Stomach (tissue), 9 donors: ENCODE data around the gene TTC17. TPM values are rescaled to one million over a fixed set of nuclear protein-coding genes. Genes with fewer than 3 reads are reported as not detected.

Experiments used
- DNase-seq, 2 donors: peaks; one replicate each; pipeline versions ENCODE4 v3.0.0 to v3.0.0-alpha.2; 2013 to 2019
- H3K27ac ChIP-seq, 5 donors: fragments of 200-600 bp in 4 of 5; sonication (generic) in 4 of 5; one replicate each; pipeline ENCODE4 v1.5.1; 2013 to 2019; ENCODE audit warnings: mild to moderate bottlenecking in 1 of 5, moderate library complexity in 1 of 5
- H3K27me3 ChIP-seq, 3 donors: fragments of 200-600 bp; sonication (generic); one replicate each; pipeline ENCODE4 v1.5.1; 2017 to 2019; ENCODE audit warnings: mixed run types in 1 of 3
- H3K36me3 ChIP-seq, 4 donors: fragments of 200-600 bp; sonication (generic); 1 replicate in 3 of 4; 2 replicates in 1 of 4; pipeline ENCODE4 v1.5.1; 2016 to 2019
- H3K4me1 ChIP-seq, 4 donors: fragments of 200-600 bp; sonication (generic); one replicate each; pipeline ENCODE4 v1.5.1; 2016 to 2019
- H3K4me3 ChIP-seq, 4 donors: fragments of 200-600 bp; sonication (generic) in 3 of 4; one replicate each; pipeline ENCODE4 v1.5.1; 2016 to 2019; ENCODE audit warnings: mild to moderate bottlenecking in 1 of 4
- H3K9me3 ChIP-seq, 4 donors: fragments of 200-600 bp; sonication (generic); one replicate each; pipeline ENCODE4 v1.5.1; 2016 to 2019
- CTCF ChIP-seq, 7 experiments: fragments of 450-650 bp in 4 of 7; fragments of 200-600 bp in 3 of 7; sonication (generic) in 3 of 7; IDR thresholded peaks; one replicate each; pipeline ENCODE4 v1.5.1; 2016 to 2019; ENCODE audit warnings: antibody characterized with exemption in 7 of 7, control low read depth in 2 of 7, mild to moderate bottlenecking in 1 of 7
- EP300 ChIP-seq: sonication (generic); formaldehyde crosslinking; IDR thresholded peaks from one replicate; pipeline ENCODE4 v1.6.1; 2017; ENCODE audit warnings: antibody characterized with exemption
- POLR2A ChIP-seq, 4 donors: fragments of 450-650 bp; IDR thresholded peaks; one replicate each; pipeline ENCODE4 v1.6.1; 2016; ENCODE audit warnings: antibody characterized with exemption in 4 of 4, control low read depth in 2 of 4, mild to moderate bottlenecking in 1 of 4, moderate library complexity in 1 of 4
- POLR2AphosphoS5 ChIP-seq, 3 donors: sonication (generic); formaldehyde crosslinking; IDR thresholded peaks; one replicate each; pipeline ENCODE4 v1.6.1; 2016; ENCODE audit warnings: antibody characterized with exemption in 3 of 3
- WGBS, 5 donors: extraction: QIAGEN DNeasy Blood & Tissue Kit in 3 of 5; methylation state at CpG; one replicate each; pipeline versions ENCODE4 v1.1.5 to v1.1.7; 2013 to 2018; 5-methylcytosine and 5-hydroxymethylcytosine counted together
- intact Hi-C: fragments of 100-400 bp; cut with DNase I; formaldehyde crosslinking; loops from one replicate; pipeline ENCODE4 v1.15.1; 2023; ENCODE audit warnings: low total_unique reads
- polyA plus RNA-seq, 3 donors: library from polyadenylated mRNA; stranded (reverse); fragments of 200-250 nt; gene quantifications; one replicate each; pipeline ENCODE4 v1.2.3, GENCODE V29; 2013
- total RNA-seq, 5 donors: library from RNA; depleted of rRNA; stranded (reverse); fragments of >200 nt; gene quantifications; one replicate each; pipeline versions ENCODE4 v1.1.0 to v1.2.3, GENCODE V29; 2014 to 2016
- donor health status: healthy with polysubstance abuse.
- donor health status: Bipolar disorder and iron deficiency.
- donor health status: healthy.

TTC17 gene
- total and polyA plus RNA-seq, 8 donors: 9.0 to 228 (median 66.5) TPM

GRCh38 chr11:43443811-43444210 is 85.1 kb downstream of the TTC17 start:
- no peaks in the 10 kb centered on the region for H3K9me3 ChIP-seq
- peaks cover 37 to 100% (median 100%) of the 10 kb centered on the region in 4 donors for H3K36me3 ChIP-seq
- no peak for DNase-seq
- no peak overlapping the region for H3K4me3 ChIP-seq
- H3K27ac ChIP-seq: no peak overlapping the region
- no peaks in the 10 kb centered on the region for H3K4me1 ChIP-seq
- 93 to 97% (median 95%) methylated on average over 4 of the region's 4 CpGs for WGBS, 5 donors
- TF ChIP-seq EP300: no peak
- no peak for TF ChIP-seq POLR2A (IDR thresholded peaks at IDR 0.05)
- no peak for TF ChIP-seq CTCF (IDR thresholded peaks at IDR 0.05)
- no peak for TF ChIP-seq POLR2AphosphoS5 (IDR thresholded peaks at IDR 0.05)
- intact Hi-C loops: no loop called here
- H3K27me3 ChIP-seq: no peaks in the 10 kb centered on the region

- Histone ChIP-seq H3K4me3 (no peak overlapping the region), H3K36me3 (peaks cover 49 to 100% (median 100%) of the 10 kb centered on the region in 4 donors), H3K27me3 (no peaks in the 10 kb centered on the region), H3K27ac (no peak overlapping the region), H3K4me1 (no peaks in the 10 kb centered on the region), H3K9me3 (no peaks in the 10 kb centered on the region)
- DNase-seq: no peak
- intact Hi-C loops: no loop called here
- TF ChIP-seq POLR2A (IDR thresholded peaks at IDR 0.05) (no peak), CTCF (IDR thresholded peaks at IDR 0.05) (no peak), POLR2AphosphoS5 (IDR thresholded peaks at IDR 0.05) (no peak), EP300 (no peak)
These were observed 88.4 kb downstream of the TTC17 start for GRCh38 chr11:43447151-43447550.

- no peak for DNase-seq
- Histone ChIP-seq H3K36me3 (peaks cover 28 to 95% (median 86%) of the 10 kb centered on the region in 4 donors), H3K4me1 (no peaks in the 10 kb centered on the region), H3K27ac (no peak overlapping the region), H3K4me3 (no peak overlapping the region), H3K27me3 (no peaks in the 10 kb centered on the region), H3K9me3 (peaks cover 0 to 5% (median 0%) of the 10 kb centered on the region in 4 donors)
- intact Hi-C loops: no loop called here
- TF ChIP-seq POLR2AphosphoS5 (IDR thresholded peaks at IDR 0.05) (no peak), EP300 (no peak), POLR2A (IDR thresholded peaks at IDR 0.05) (no peak), CTCF (IDR thresholded peaks at IDR 0.05) (no peak)
- WGBS, 5 donors: 77 to 100% (median 83%) methylated on average over 2 of the region's 2 CpGs
These were observed 99.8 kb downstream of the TTC17 start for GRCh38 chr11:43458486-43458885.

- Histone ChIP-seq H3K4me3 (no peak overlapping the region), H3K27ac (no peak overlapping the region), H3K9me3 (peaks cover 0 to 5% (median 0%) of the 10 kb centered on the region in 4 donors), H3K4me1 (no peaks in the 10 kb centered on the region), H3K36me3 (peaks cover 28 to 93% (median 86%) of the 10 kb centered on the region in 4 donors), H3K27me3 (no peaks in the 10 kb centered on the region)
- TF ChIP-seq POLR2A (IDR thresholded peaks at IDR 0.05) (no peak), CTCF (IDR thresholded peaks at IDR 0.05) (no peak), EP300 (no peak), POLR2AphosphoS5 (IDR thresholded peaks at IDR 0.05) (no peak)
- 96 to 100% (median 98%) methylated on average over 1 of the region's 1 CpG for WGBS, 5 donors
- no peak for DNase-seq
- intact Hi-C loops: no loop called here
These were observed 100.5 kb downstream of the TTC17 start for GRCh38 chr11:43459246-43459645.
